GM18499 (cell line): ENCODE data around the gene NDUFAF5.

ENCODE experiments used
- ATAC-seq: cut with Tn5 transposase; IDR thresholded peaks from one replicate; pipeline ENCODE4 v1.9.1; 2021; ENCODE audit warnings: moderate number of reproducible peaks; ENCODE audit not compliant: insufficient read depth, unreplicated experiment

Gene NDUFAF5

GRCh38 chr20:13865156-13865555 lies 80.3 kb downstream of the NDUFAF5 start:
- no peak for ATAC-seq

GRCh38 chr20:13865791-13866351 lies 81.0 kb downstream of the NDUFAF5 start:
- no peak for ATAC-seq

- ATAC-seq: no peak
Measured at GRCh38 chr20:13868331-13868730, 83.5 kb downstream of the NDUFAF5 start.

- no peak for ATAC-seq
Measured at GRCh38 chr20:13870170-13870748, 85.4 kb downstream of the NDUFAF5 start.
